Endodermal cell (in vitro differentiated cells): ENCODE results near the gene NUP214. TPM values are rescaled to one million over a fixed set of nuclear protein-coding genes. Genes with fewer than 3 reads are reported as not detected.

Source experiments
- DNase-seq: peaks from one replicate; pipeline ENCODE4 v3.0.0-alpha.2; 2017
- H3K27ac ChIP-seq: 2 replicates; pipeline ENCODE4 v1.5.1; 2013; ENCODE audit warnings: mild to moderate bottlenecking, low read depth, low read length, moderate library complexity
- H3K27me3 ChIP-seq: 2 replicates; pipeline ENCODE4 v1.6.1; 2013; ENCODE audit warnings: mild to moderate bottlenecking, low read length, moderate library complexity; ENCODE audit not compliant: insufficient read depth, control insufficient read depth, poor library complexity, severe bottlenecking
- H3K36me3 ChIP-seq: 2 replicates; pipeline ENCODE4 v1.7.0; 2013; ENCODE audit warnings: mild to moderate bottlenecking, low read length, moderate library complexity; ENCODE audit not compliant: control insufficient read depth, insufficient read depth
- H3K4me1 ChIP-seq: one replicate; pipeline ENCODE4 v1.7.0; 2013; ENCODE audit warnings: low read length; ENCODE audit not compliant: control insufficient read depth, insufficient read depth
- H3K4me3 ChIP-seq: 2 replicates; pipeline ENCODE4 v1.5.1; 2013; ENCODE audit warnings: mild to moderate bottlenecking, low read length, moderate library complexity
- H3K9ac ChIP-seq: 2 replicates; pipeline ENCODE4 v1.6.1; 2013; ENCODE audit warnings: mild to moderate bottlenecking, low read length, moderate library complexity; ENCODE audit not compliant: poor library complexity, severe bottlenecking; ENCODE audit errors: extremely low read depth
- H3K9me3 ChIP-seq: 2 replicates; pipeline ENCODE4 v1.6.1; 2013; ENCODE audit warnings: mild to moderate bottlenecking, low read length, moderate library complexity; ENCODE audit not compliant: control insufficient read depth
- H3K27ac Mint-ChIP-seq: 2 replicates; pipeline ENCODE4 v1.8.0; 2020; ENCODE audit warnings: mixed read lengths
- H3K27me3 Mint-ChIP-seq: 2 replicates; pipeline ENCODE4 v1.8.0; 2021; ENCODE audit warnings: mild to moderate bottlenecking, mixed read lengths; ENCODE audit not compliant: insufficient read depth
- H3K36me3 Mint-ChIP-seq: 2 replicates; pipeline ENCODE4 v1.8.0; 2020; ENCODE audit warnings: low read depth, mixed read lengths
- H3K4me1 Mint-ChIP-seq: 2 replicates; pipeline ENCODE4 v1.8.0; 2020; ENCODE audit warnings: mixed read lengths
- H3K4me3 Mint-ChIP-seq: 2 replicates; pipeline ENCODE4 v1.8.0; 2020; ENCODE audit warnings: mild to moderate bottlenecking, moderate library complexity, mixed read lengths
- H3K9me3 Mint-ChIP-seq: 2 replicates; pipeline ENCODE4 v1.8.0; 2020; ENCODE audit warnings: mild to moderate bottlenecking, mixed read lengths
- WGBS, 2 experiments: methylation state at CpG; one replicate each; pipeline versions ENCODE4 v1.1.5 to v1.1.7; 2013; ENCODE audit warnings: missing lambda C conversion rate in 2 of 2, mixed read lengths in 1 of 2; ENCODE audit not compliant: insufficient coverage in 1 of 2, insufficient read length in 1 of 2; 5-methylcytosine and 5-hydroxymethylcytosine counted together
- total RNA-seq, 2 donors: library from RNA; stranded (reverse); fragmentation: NEBNext Ultra II Directional in 1 of 2; extraction: Animal tissue kit (Norgen Biotek cat#: 25700) in 1 of 2; gene quantifications; 2 replicates in 1 of 2; 3 replicates in 1 of 2; pipeline ENCODE4 v1.2.1, GENCODE V29; 2021
- TF ChIP-seq, protein P1 (sequence below): fragments of 200-600 bp; sonication (generic); conservative IDR thresholded peaks from 2 replicates; pipeline ENCODE4 v1.5.0; 2021; ENCODE audit warnings: antibody characterized with exemption, mild to moderate bottlenecking

The NUP214 gene
- total RNA-seq, 2 donors from 2014 or later = 56.7 to 59.9 TPM

- DNase-seq = no peak
- H3K27me3 Mint-ChIP-seq = no peaks in the 10 kb centered on the region
- Histone ChIP-seq H3K27me3 (no peaks in the 10 kb centered on the region), H3K36me3 (no peaks in the 10 kb centered on the region), H3K27ac (no peak overlapping the region), H3K9ac (no peak overlapping the region), H3K9me3 (no peaks in the 10 kb centered on the region), H3K4me1 (no peaks in the 10 kb centered on the region), H3K4me3 (no peak overlapping the region)
- 91 to 94% methylated on average over 8 to 14 of the region's 14 CpGs for WGBS, 2 experiments
- H3K27ac Mint-ChIP-seq = no peak overlapping the region
- no peaks in the 10 kb centered on the region for H3K36me3 Mint-ChIP-seq
- no peaks in the 10 kb centered on the region for H3K9me3 Mint-ChIP-seq
- no peaks in the 10 kb centered on the region for H3K4me1 Mint-ChIP-seq
- TF ChIP-seq, protein P1, sequence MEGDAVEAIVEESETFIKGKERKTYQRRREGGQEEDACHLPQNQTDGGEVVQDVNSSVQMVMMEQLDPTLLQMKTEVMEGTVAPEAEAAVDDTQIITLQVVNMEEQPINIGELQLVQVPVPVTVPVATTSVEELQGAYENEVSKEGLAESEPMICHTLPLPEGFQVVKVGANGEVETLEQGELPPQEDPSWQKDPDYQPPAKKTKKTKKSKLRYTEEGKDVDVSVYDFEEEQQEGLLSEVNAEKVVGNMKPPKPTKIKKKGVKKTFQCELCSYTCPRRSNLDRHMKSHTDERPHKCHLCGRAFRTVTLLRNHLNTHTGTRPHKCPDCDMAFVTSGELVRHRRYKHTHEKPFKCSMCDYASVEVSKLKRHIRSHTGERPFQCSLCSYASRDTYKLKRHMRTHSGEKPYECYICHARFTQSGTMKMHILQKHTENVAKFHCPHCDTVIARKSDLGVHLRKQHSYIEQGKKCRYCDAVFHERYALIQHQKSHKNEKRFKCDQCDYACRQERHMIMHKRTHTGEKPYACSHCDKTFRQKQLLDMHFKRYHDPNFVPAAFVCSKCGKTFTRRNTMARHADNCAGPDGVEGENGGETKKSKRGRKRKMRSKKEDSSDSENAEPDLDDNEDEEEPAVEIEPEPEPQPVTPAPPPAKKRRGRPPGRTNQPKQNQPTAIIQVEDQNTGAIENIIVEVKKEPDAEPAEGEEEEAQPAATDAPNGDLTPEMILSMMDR = no peak
- no peak overlapping the region for H3K4me3 Mint-ChIP-seq
These were observed 129.2 kb downstream of the NUP214 start for GRCh38 chr9:131254626-131255025.

- H3K36me3 Mint-ChIP-seq = peaks cover 6% of the 10 kb centered on the region
These were observed 130.4 kb downstream of the NUP214 start for GRCh38 chr9:131255676-131256197.

GRCh38 chr9:131257266-131258025 is 132.1 kb downstream of the NUP214 start:
- H3K27me3 ChIP-seq = no peaks in the 10 kb centered on the region
- H3K4me3 ChIP-seq = no peak overlapping the region
- Mint-ChIP-seq H3K27ac (no peak overlapping the region), H3K4me3 (no peak overlapping the region), H3K36me3 (peaks cover 12% of the 10 kb centered on the region), H3K27me3 (no peaks in the 10 kb centered on the region), H3K9me3 (no peaks in the 10 kb centered on the region), H3K4me1 (no peaks in the 10 kb centered on the region)
- H3K9me3 ChIP-seq = no peaks in the 10 kb centered on the region
- no peak for DNase-seq
- WGBS, 2 experiments = 86 to 91% methylated on average over 7 to 15 of the region's 15 CpGs
- no peaks in the 10 kb centered on the region for H3K36me3 ChIP-seq
- TF ChIP-seq, protein P1 = no peak
- H3K27ac ChIP-seq = no peak overlapping the region
- H3K4me1 ChIP-seq = no peaks in the 10 kb centered on the region
- H3K9ac ChIP-seq = no peak overlapping the region

More at GRCh38 chr9:131255676-131256197, 130.4 kb downstream of the NUP214 start:
- H3K36me3 ChIP-seq = no peaks in the 10 kb centered on the region
- H3K27ac ChIP-seq = no peak overlapping the region
- Mint-ChIP-seq H3K4me3 (no peak overlapping the region), H3K4me1 (no peaks in the 10 kb centered on the region), H3K27ac (no peak overlapping the region), H3K27me3 (no peaks in the 10 kb centered on the region), H3K9me3 (no peaks in the 10 kb centered on the region)
- TF ChIP-seq, protein P1 = no peak
- WGBS, 2 experiments = 78 to 93% methylated on average over 5 to 8 of the region's 8 CpGs
- DNase-seq = no peak
- no peaks in the 10 kb centered on the region for H3K27me3 ChIP-seq
- no peak overlapping the region for H3K9ac ChIP-seq
- H3K9me3 ChIP-seq = no peaks in the 10 kb centered on the region
- H3K4me1 ChIP-seq = no peaks in the 10 kb centered on the region
- no peak overlapping the region for H3K4me3 ChIP-seq
